HL-60 (cell line): Measurements from ENCODE around the gene GUCD1.

ENCODE experiments used
- CTCF ChIP-seq: IDR thresholded peaks from one replicate; pipeline ENCODE4 v1.5.1; 2011; ENCODE audit warnings: low read length, control low read depth, inconsistent platforms; ENCODE audit not compliant: insufficient read depth
- GABPA ChIP-seq: IDR thresholded peaks from 2 replicates; pipeline ENCODE4 v1.6.1; 2012; ENCODE audit warnings: low read depth
- POLR2AphosphoS5 ChIP-seq: IDR thresholded peaks from 2 replicates; pipeline ENCODE4 v1.6.1; 2012; ENCODE audit warnings: low read depth

DNA sequence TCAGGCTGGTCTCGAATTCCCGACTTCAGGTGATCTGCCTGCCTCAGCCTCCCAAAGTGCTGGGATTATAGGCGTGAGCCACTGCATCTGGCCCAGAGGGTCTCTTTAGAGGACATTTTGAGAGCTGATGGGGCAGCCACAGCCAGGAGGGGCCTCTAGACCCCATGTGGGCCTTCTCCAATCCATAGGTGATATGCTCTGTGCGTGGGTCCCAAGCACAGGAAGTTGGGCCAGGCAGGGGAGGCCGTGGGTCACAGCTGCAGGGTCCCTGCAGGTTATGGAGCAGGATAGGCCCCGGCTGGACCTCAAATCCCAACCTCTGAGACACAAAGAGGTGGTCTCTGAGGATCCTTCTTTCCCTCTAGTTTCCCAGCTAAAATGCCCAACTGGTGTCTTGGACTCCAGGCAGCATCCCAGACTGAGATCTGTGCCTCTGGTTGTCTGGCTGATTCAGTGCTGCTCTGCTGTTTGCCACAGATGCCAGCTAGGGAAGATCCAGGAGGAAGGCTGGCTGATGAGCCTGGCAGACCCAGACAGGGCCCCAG is 36.4 kb upstream of the GUCD1 start:
- TF ChIP-seq CTCF: no peak
- TF ChIP-seq GABPA: no peak
- no peak for TF ChIP-seq POLR2AphosphoS5
